Stomach (tissue), 4 donors: ENCODE data around the gene NOP9.

ENCODE experiments used
- CTCF ChIP-seq, 7 experiments: fragments of 450-650 bp in 4 of 7; fragments of 200-600 bp in 3 of 7; sonication (generic) in 3 of 7; IDR thresholded peaks; one replicate each; pipeline ENCODE4 v1.5.1; 2016 to 2019; ENCODE audit warnings: antibody characterized with exemption in 7 of 7, control low read depth in 2 of 7, mild to moderate bottlenecking in 1 of 7
- POLR2AphosphoS5 ChIP-seq, 3 donors: sonication (generic); formaldehyde crosslinking; IDR thresholded peaks; one replicate each; pipeline ENCODE4 v1.6.1; 2016; ENCODE audit warnings: antibody characterized with exemption in 3 of 3

GRCh38 chr14:24348186-24348585 lies 48.5 kb downstream of the NOP9 start:
- no peak for TF ChIP-seq CTCF (IDR thresholded peaks at IDR 0.05)
- no peak for TF ChIP-seq POLR2AphosphoS5 (IDR thresholded peaks at IDR 0.05)
